ENCODE measurements around the gene P2RY14.

Gene P2RY14

GRCh38 chr3:151289445-151289844 is 11.1 kb upstream of the P2RY14 start:
- no peaks in the 10 kb centered on the region for H3K27me3 ChIP-seq (ENCODE audit: control insufficient read depth in 1 of 2, insufficient read depth in 1 of 2, low read length in 2 of 2)
- no peak overlapping the region for H2AFZ ChIP-seq (ENCODE audit: low read depth, low read length)
- no peak overlapping the region for H3K9ac ChIP-seq (ENCODE audit: low read length)
- no peak overlapping the region for H2AK5ac ChIP-seq (ENCODE audit: low read length, severe bottlenecking)
- H2BK5ac ChIP-seq (ENCODE audit: low read depth, low read length, poor library complexity, severe bottlenecking) = no peak overlapping the region
- no peak for DNase-seq
- no peak overlapping the region for H4K91ac ChIP-seq (ENCODE audit: low read length)
- no peaks in the 10 kb centered on the region for H3K79me1 ChIP-seq (replicated peaks; ENCODE audit: low read length, poor library complexity, severe bottlenecking)
- WGBS = 69% methylated on average over 2 of the region's 3 CpGs
- no peaks in the 10 kb centered on the region for H3K36me3 ChIP-seq (ENCODE audit: control insufficient read depth in 1 of 2, insufficient read depth in 2 of 2, low read depth in 1 of 2, low read length in 2 of 2)
- peaks cover 3% of the 10 kb centered on the region for H3K4me1 ChIP-seq (ENCODE audit: control insufficient read depth, insufficient read depth, low read depth, low read length)
- H2BK12ac ChIP-seq (ENCODE audit: low read length in 2 of 2) = no peak overlapping the region
- H3K18ac ChIP-seq (ENCODE audit: low read depth in 1 of 2, low read length in 2 of 2) = no peak overlapping the region
- H3K9me3 ChIP-seq (ENCODE audit: control insufficient read depth, low read length) = no peaks in the 10 kb centered on the region
- H3K27ac ChIP-seq (ENCODE audit: low read length, poor library complexity, severe bottlenecking) = no peak overlapping the region
- H2BK120ac ChIP-seq (ENCODE audit: low read depth, low read length) = no peak overlapping the region
- H4K8ac ChIP-seq (ENCODE audit: low read length) = no peak overlapping the region
- no peak overlapping the region for H3K4me3 ChIP-seq (ENCODE audit: insufficient read depth in 1 of 2, low read depth in 1 of 2, low read length in 2 of 2)
- no peak overlapping the region for H3K4me2 ChIP-seq (ENCODE audit: low read length, poor library complexity, severe bottlenecking)
- H3K14ac ChIP-seq (ENCODE audit: low read length in 2 of 2) = no peak overlapping the region
- H3K23ac ChIP-seq (ENCODE audit: low read length in 2 of 2) = no peak overlapping the region
- H3K4ac ChIP-seq (ENCODE audit: low read depth in 1 of 2, low read length in 2 of 2) = no peak overlapping the region
- no peak overlapping the region for H2BK15ac ChIP-seq (ENCODE audit: low read depth, poor library complexity, severe bottlenecking)

- H3K27ac ChIP-seq (ENCODE audit: low read length, poor library complexity, severe bottlenecking) = no peak overlapping the region
- no peak overlapping the region for H3K23ac ChIP-seq (ENCODE audit: low read length in 2 of 2)
- no peak overlapping the region for H2BK5ac ChIP-seq (ENCODE audit: low read depth, low read length, poor library complexity, severe bottlenecking)
- H2AFZ ChIP-seq (ENCODE audit: low read depth, low read length) = no peak overlapping the region
- H3K14ac ChIP-seq (ENCODE audit: low read length in 2 of 2) = no peak overlapping the region
- no peak overlapping the region for H4K8ac ChIP-seq (ENCODE audit: low read length)
- no peak overlapping the region for H3K4me3 ChIP-seq (ENCODE audit: insufficient read depth in 1 of 2, low read depth in 1 of 2, low read length in 2 of 2)
- no peak overlapping the region for H3K18ac ChIP-seq (ENCODE audit: low read depth in 1 of 2, low read length in 2 of 2)
- no peak overlapping the region for H2BK12ac ChIP-seq (ENCODE audit: low read length in 2 of 2)
- H2BK120ac ChIP-seq (ENCODE audit: low read depth, low read length) = no peak overlapping the region
- H2BK15ac ChIP-seq (ENCODE audit: low read depth, poor library complexity, severe bottlenecking) = no peak overlapping the region
- H3K36me3 ChIP-seq (ENCODE audit: control insufficient read depth in 1 of 2, insufficient read depth in 2 of 2, low read depth in 1 of 2, low read length in 2 of 2) = no peaks in the 10 kb centered on the region
- no peak overlapping the region for H3K9ac ChIP-seq (ENCODE audit: low read length)
- H3K27me3 ChIP-seq (ENCODE audit: control insufficient read depth in 1 of 2, insufficient read depth in 1 of 2, low read length in 2 of 2) = no peaks in the 10 kb centered on the region
- H3K4me1 ChIP-seq (ENCODE audit: control insufficient read depth, insufficient read depth, low read depth, low read length) = no peaks in the 10 kb centered on the region
- H3K4ac ChIP-seq (ENCODE audit: low read depth in 1 of 2, low read length in 2 of 2) = no peak overlapping the region
- WGBS = 88% methylated on average over 1 of the region's 1 CpG
- no peak overlapping the region for H4K91ac ChIP-seq (ENCODE audit: low read length)
- H3K9me3 ChIP-seq (ENCODE audit: control insufficient read depth, low read length) = no peaks in the 10 kb centered on the region
- H3K79me1 ChIP-seq (replicated peaks; ENCODE audit: low read length, poor library complexity, severe bottlenecking) = no peaks in the 10 kb centered on the region
- H2AK5ac ChIP-seq (ENCODE audit: low read length, severe bottlenecking) = no peak overlapping the region
- DNase-seq = no peak
- H3K4me2 ChIP-seq (ENCODE audit: low read length, poor library complexity, severe bottlenecking) = no peak overlapping the region
Observed at GRCh38 chr3:151285940-151286339, 7.6 kb upstream of the P2RY14 start.

GRCh38 chr3:151283907-151284461 is 5.6 kb upstream of the P2RY14 start:
- H3K27me3 ChIP-seq (ENCODE audit: control insufficient read depth in 1 of 2, insufficient read depth in 1 of 2, low read length in 2 of 2) = no peaks in the 10 kb centered on the region
- no peak overlapping the region for H3K14ac ChIP-seq (ENCODE audit: low read length in 2 of 2)
- H3K23ac ChIP-seq (ENCODE audit: low read length in 2 of 2) = no peak overlapping the region
- no peaks in the 10 kb centered on the region for H3K4me1 ChIP-seq (ENCODE audit: control insufficient read depth, insufficient read depth, low read depth, low read length)
- no peak overlapping the region for H2BK12ac ChIP-seq (ENCODE audit: low read length in 2 of 2)
- H2AK5ac ChIP-seq (ENCODE audit: low read length, severe bottlenecking) = no peak overlapping the region
- H2BK120ac ChIP-seq (ENCODE audit: low read depth, low read length) = no peak overlapping the region
- H3K9ac ChIP-seq (ENCODE audit: low read length) = peak overlapping the region; percentile 20
- no peak overlapping the region for H4K91ac ChIP-seq (ENCODE audit: low read length)
- DNase-seq = peak; percentile 82
- H3K4me3 ChIP-seq (ENCODE audit: insufficient read depth in 1 of 2, low read depth in 1 of 2, low read length in 2 of 2) = no peak overlapping the region
- no peaks in the 10 kb centered on the region for H3K36me3 ChIP-seq (ENCODE audit: control insufficient read depth in 1 of 2, insufficient read depth in 2 of 2, low read depth in 1 of 2, low read length in 2 of 2)
- no peak overlapping the region for H2BK5ac ChIP-seq (ENCODE audit: low read depth, low read length, poor library complexity, severe bottlenecking)
- H3K27ac ChIP-seq (ENCODE audit: low read length, poor library complexity, severe bottlenecking) = no peak overlapping the region
- no peak overlapping the region for H3K18ac ChIP-seq (ENCODE audit: low read depth in 1 of 2, low read length in 2 of 2)
- no peak overlapping the region for H3K4ac ChIP-seq (ENCODE audit: low read depth in 1 of 2, low read length in 2 of 2)
- H3K79me1 ChIP-seq (replicated peaks; ENCODE audit: low read length, poor library complexity, severe bottlenecking) = no peaks in the 10 kb centered on the region
- H2AFZ ChIP-seq (ENCODE audit: low read depth, low read length) = no peak overlapping the region
- H2BK15ac ChIP-seq (ENCODE audit: low read depth, poor library complexity, severe bottlenecking) = no peak overlapping the region
- no peaks in the 10 kb centered on the region for H3K9me3 ChIP-seq (ENCODE audit: control insufficient read depth, low read length)
- whole genome bisulfite sequencing = 0% methylated on average over 2 of the region's 5 CpGs
- no peak overlapping the region for H4K8ac ChIP-seq (ENCODE audit: low read length)
- no peak overlapping the region for H3K4me2 ChIP-seq (ENCODE audit: low read length, poor library complexity, severe bottlenecking)

GRCh38 chr3:151283387-151283786 is 5.0 kb upstream of the P2RY14 start:
- H3K18ac ChIP-seq (ENCODE audit: low read depth in 1 of 2, low read length in 2 of 2) = no peak overlapping the region
- peaks cover 0 to 5% of the 10 kb centered on the region in 2 experiments for H3K27me3 ChIP-seq (ENCODE audit: control insufficient read depth in 1 of 2, insufficient read depth in 1 of 2, low read length in 2 of 2)
- DNase-seq = peak; percentile 30
- peak overlapping the region in 1 of 2 experiments; percentile 79 for H3K4ac ChIP-seq (ENCODE audit: low read depth in 1 of 2, low read length in 2 of 2)
- H3K9me3 ChIP-seq (ENCODE audit: control insufficient read depth, low read length) = no peaks in the 10 kb centered on the region
- H3K79me1 ChIP-seq (replicated peaks; ENCODE audit: low read length, poor library complexity, severe bottlenecking) = no peaks in the 10 kb centered on the region
- no peak overlapping the region for H3K9ac ChIP-seq (ENCODE audit: low read length)
- H2AK5ac ChIP-seq (ENCODE audit: low read length, severe bottlenecking) = no peak overlapping the region
- WGBS = 55% methylated on average over 1 of the region's 4 CpGs
- no peak overlapping the region for H3K14ac ChIP-seq (ENCODE audit: low read length in 2 of 2)
- H3K4me1 ChIP-seq (ENCODE audit: control insufficient read depth, insufficient read depth, low read depth, low read length) = no peaks in the 10 kb centered on the region
- H3K23ac ChIP-seq (ENCODE audit: low read length in 2 of 2) = no peak overlapping the region
- no peak overlapping the region for H3K4me3 ChIP-seq (ENCODE audit: insufficient read depth in 1 of 2, low read depth in 1 of 2, low read length in 2 of 2)
- H2BK15ac ChIP-seq (ENCODE audit: low read depth, poor library complexity, severe bottlenecking) = no peak overlapping the region
- no peak overlapping the region for H3K27ac ChIP-seq (ENCODE audit: low read length, poor library complexity, severe bottlenecking)
- no peak overlapping the region for H4K91ac ChIP-seq (ENCODE audit: low read length)
- H4K8ac ChIP-seq (ENCODE audit: low read length) = no peak overlapping the region
- H2BK12ac ChIP-seq (ENCODE audit: low read length in 2 of 2) = no peak overlapping the region
- no peak overlapping the region for H2AFZ ChIP-seq (ENCODE audit: low read depth, low read length)
- no peak overlapping the region for H2BK120ac ChIP-seq (ENCODE audit: low read depth, low read length)
- no peak overlapping the region for H2BK5ac ChIP-seq (ENCODE audit: low read depth, low read length, poor library complexity, severe bottlenecking)
- no peaks in the 10 kb centered on the region for H3K36me3 ChIP-seq (ENCODE audit: control insufficient read depth in 1 of 2, insufficient read depth in 2 of 2, low read depth in 1 of 2, low read length in 2 of 2)
- H3K4me2 ChIP-seq (ENCODE audit: low read length, poor library complexity, severe bottlenecking) = no peak overlapping the region
